Tibial nerve (tissue), 3 donors: ENCODE data around the gene CCDC40.

Experiments used
- POLR2A ChIP-seq, 2 donors: fragments of 450-650 bp; IDR thresholded peaks; one replicate each; pipeline ENCODE4 v1.6.1; 2017; ENCODE audit warnings: antibody characterized with exemption in 2 of 2, mild to moderate bottlenecking in 2 of 2, moderate library complexity in 2 of 2
- TF ChIP-seq, protein P1 (sequence below), 5 experiments: fragments of 200-600 bp in 3 of 5; fragments of 450-650 bp in 2 of 5; sonication (generic) in 3 of 5; IDR thresholded peaks; one replicate each; pipeline ENCODE4 v1.5.1; 2016 to 2019; ENCODE audit warnings: antibody characterized with exemption in 5 of 5, mild to moderate bottlenecking in 3 of 5, moderate library complexity in 2 of 5

DNA sequence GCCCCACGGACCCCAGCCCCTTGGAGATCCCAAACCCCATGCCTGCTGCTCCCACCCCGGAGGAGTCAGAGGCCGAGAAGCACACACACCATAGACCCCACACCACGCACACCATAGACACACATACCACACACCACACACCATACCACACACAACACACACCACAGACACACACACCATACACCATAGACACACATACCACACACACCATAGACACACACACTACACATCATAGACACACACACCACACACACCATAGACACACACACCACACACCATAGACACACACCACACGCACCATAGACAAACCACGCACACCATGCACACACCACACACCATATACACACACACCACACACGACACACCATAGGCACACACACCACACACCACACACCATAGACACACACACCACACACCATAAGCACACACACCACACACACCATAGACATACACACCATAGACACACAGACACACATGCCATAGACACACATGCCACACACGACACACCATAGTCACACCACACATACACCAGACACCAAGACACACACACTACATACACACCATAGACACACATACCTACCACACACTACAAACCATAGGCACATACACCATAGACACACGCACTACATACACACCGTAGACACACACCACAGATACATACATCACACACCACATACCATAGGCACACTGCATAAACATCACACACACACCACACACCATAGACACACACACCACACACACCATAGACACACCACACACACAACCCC, 12.1 kb upstream of the CCDC40 start:
- TF ChIP-seq, protein P1, sequence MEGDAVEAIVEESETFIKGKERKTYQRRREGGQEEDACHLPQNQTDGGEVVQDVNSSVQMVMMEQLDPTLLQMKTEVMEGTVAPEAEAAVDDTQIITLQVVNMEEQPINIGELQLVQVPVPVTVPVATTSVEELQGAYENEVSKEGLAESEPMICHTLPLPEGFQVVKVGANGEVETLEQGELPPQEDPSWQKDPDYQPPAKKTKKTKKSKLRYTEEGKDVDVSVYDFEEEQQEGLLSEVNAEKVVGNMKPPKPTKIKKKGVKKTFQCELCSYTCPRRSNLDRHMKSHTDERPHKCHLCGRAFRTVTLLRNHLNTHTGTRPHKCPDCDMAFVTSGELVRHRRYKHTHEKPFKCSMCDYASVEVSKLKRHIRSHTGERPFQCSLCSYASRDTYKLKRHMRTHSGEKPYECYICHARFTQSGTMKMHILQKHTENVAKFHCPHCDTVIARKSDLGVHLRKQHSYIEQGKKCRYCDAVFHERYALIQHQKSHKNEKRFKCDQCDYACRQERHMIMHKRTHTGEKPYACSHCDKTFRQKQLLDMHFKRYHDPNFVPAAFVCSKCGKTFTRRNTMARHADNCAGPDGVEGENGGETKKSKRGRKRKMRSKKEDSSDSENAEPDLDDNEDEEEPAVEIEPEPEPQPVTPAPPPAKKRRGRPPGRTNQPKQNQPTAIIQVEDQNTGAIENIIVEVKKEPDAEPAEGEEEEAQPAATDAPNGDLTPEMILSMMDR (IDR thresholded peaks at IDR 0.05), result no peak
- no peak for TF ChIP-seq POLR2A (IDR thresholded peaks at IDR 0.05)
